Measurements from ENCODE around the gene CTSC. TPM values are rescaled to one million over a fixed set of nuclear protein-coding genes. Genes with fewer than 3 reads are reported as not detected.

The CTSC gene
- total RNA-seq, 1 experiment from 2014 or later, result 359 TPM

DNA sequence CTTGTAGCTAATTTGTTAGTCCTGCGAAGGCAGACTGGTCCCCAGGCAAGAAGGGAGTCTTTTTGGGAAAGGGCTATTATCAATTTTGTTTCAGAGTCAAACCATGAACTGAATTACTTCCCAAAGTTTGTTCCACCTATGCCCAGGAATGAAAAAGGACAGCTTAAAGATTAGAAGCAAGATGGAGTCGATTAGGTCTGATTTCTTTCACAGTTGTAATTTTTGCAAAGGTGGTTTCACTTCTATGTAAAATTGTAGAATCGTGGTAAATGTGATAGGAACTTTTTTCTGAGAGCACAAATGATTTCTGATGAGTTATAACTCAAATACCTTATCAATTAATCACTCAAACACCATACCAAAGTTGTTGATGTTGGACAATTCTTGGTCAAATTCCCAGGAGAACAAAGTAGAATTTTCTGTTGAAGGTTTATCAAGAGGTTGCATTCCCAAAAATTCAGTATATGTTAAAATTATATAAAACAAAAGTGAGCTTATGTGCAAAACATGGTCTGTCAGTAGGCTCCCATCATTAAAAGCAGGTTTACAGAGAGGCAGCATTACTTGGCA, 2.9 kb upstream of the CTSC start:
- Histone ChIP-seq H2BK5ac (ENCODE audit: insufficient read length, low read length) (no peak overlapping the region), H3K4me2 (ENCODE audit: insufficient read depth, insufficient read length, low read length) (no peak overlapping the region), H3K56ac (ENCODE audit: insufficient read length, low read depth, low read length) (no peak overlapping the region), H3T11ph (ENCODE audit: low read length) (no peak overlapping the region), H2BK12ac (ENCODE audit: insufficient read length, low read depth, low read length) (no peak overlapping the region), H3K9me3 (ENCODE audit: control insufficient read depth, low read depth, low read length) (no peaks in the 10 kb centered on the region), H2AFZ (ENCODE audit: low read length) (no peak overlapping the region), H3K9ac (ENCODE audit: extremely low read depth, insufficient read length, low read length) (no peak overlapping the region), H2BK15ac (ENCODE audit: low read depth, low read length) (no peak overlapping the region), H3K4me1 (ENCODE audit: insufficient read depth, low read length) (no peaks in the 10 kb centered on the region), H2AK5ac (ENCODE audit: insufficient read length, low read length) (no peak overlapping the region), H3K23me2 (ENCODE audit: insufficient read length, low read depth, low read length, poor library complexity, severe bottlenecking) (peaks cover 5% of the 10 kb centered on the region), H2BK120ac (ENCODE audit: low read depth, low read length, poor library complexity, severe bottlenecking) (no peak overlapping the region), H3K18ac (ENCODE audit: insufficient read length, low read depth, low read length) (no peak overlapping the region), H3K27ac (ENCODE audit: insufficient read length, low read depth, low read length) (no peak overlapping the region), H4K91ac (ENCODE audit: insufficient read length, low read depth, low read length) (no peak overlapping the region), H4K8ac (replicated peaks; ENCODE audit: insufficient read length, low read depth, low read length) (no peak overlapping the region), H3K14ac (ENCODE audit: insufficient read depth, low read length) (no peak overlapping the region), H2BK20ac (ENCODE audit: low read depth, low read length, poor library complexity, severe bottlenecking) (no peak overlapping the region), H4K20me1 (ENCODE audit: control insufficient read depth, insufficient read depth, insufficient read length) (no peaks in the 10 kb centered on the region), H3K79me2 (ENCODE audit: insufficient read depth, low read length) (peaks cover 10% of the 10 kb centered on the region; the same call in 1 of the 2 replicates), H3K23ac (ENCODE audit: insufficient read length, low read depth, low read length) (no peak overlapping the region), H3K79me1 (ENCODE audit: insufficient read depth, low read depth, low read length, poor library complexity, severe bottlenecking) (no peaks in the 10 kb centered on the region), H4K5ac (ENCODE audit: insufficient read length, low read depth, low read length) (no peak overlapping the region), H3K4ac (ENCODE audit: low read depth, low read length) (no peak overlapping the region), H3K27me3 (ENCODE audit: insufficient read depth, low read length) (no peaks in the 10 kb centered on the region)
- no CpG with 5 or more reads among the region's 3 CpGs for WGBS (ENCODE audit: extremely low coverage, insufficient read length, low lambda C conversion rate)
- Mint-ChIP-seq H3K27me3 (ENCODE audit: low read depth) (no peaks in the 10 kb centered on the region), H3K9me3 (no peaks in the 10 kb centered on the region), H3K27ac (no peak overlapping the region), H3K4me3 (no peak overlapping the region), H3K4me1 (peaks cover 25 to 30% of the 10 kb centered on the region in 2 experiments), H3K36me3 (ENCODE audit: insufficient read depth in 1 of 3, low read depth in 3 of 3) (peaks cover 5 to 6% (median 5%) of the 10 kb centered on the region in 3 experiments)
- TF ChIP-seq, protein P1, sequence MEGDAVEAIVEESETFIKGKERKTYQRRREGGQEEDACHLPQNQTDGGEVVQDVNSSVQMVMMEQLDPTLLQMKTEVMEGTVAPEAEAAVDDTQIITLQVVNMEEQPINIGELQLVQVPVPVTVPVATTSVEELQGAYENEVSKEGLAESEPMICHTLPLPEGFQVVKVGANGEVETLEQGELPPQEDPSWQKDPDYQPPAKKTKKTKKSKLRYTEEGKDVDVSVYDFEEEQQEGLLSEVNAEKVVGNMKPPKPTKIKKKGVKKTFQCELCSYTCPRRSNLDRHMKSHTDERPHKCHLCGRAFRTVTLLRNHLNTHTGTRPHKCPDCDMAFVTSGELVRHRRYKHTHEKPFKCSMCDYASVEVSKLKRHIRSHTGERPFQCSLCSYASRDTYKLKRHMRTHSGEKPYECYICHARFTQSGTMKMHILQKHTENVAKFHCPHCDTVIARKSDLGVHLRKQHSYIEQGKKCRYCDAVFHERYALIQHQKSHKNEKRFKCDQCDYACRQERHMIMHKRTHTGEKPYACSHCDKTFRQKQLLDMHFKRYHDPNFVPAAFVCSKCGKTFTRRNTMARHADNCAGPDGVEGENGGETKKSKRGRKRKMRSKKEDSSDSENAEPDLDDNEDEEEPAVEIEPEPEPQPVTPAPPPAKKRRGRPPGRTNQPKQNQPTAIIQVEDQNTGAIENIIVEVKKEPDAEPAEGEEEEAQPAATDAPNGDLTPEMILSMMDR (conservative IDR thresholded peaks at IDR 0.05), result no peak
- DNase-seq, result no peak
